Mucosa of descending colon (tissue), 3 donors: ENCODE measurements around the gene RPLP2. TPM values are rescaled to one million over a fixed set of nuclear protein-coding genes. Genes with fewer than 3 reads are reported as not detected.
A peak's percentile ranks its signal among the peaks of the same experiment; 100 is the strongest.

ENCODE experiments used
- ATAC-seq: fragments of 200-7000 bp; cut with Tn5 transposase; one replicate; pipeline ENCODE4 v1.9.1; 2020; ENCODE audit warnings: mild to moderate bottlenecking, moderate library complexity
- DNase-seq, 3 donors: peaks; one replicate each; pipeline ENCODE4 v3.0.0-alpha.2; 2020
- H3K36me3 ChIP-seq: fragments of 200-600 bp; one replicate; pipeline ENCODE4 v1.8.0; 2021; ENCODE audit warnings: low read depth, mild to moderate bottlenecking
- H3K4me1 ChIP-seq: fragments of 200-600 bp; one replicate; pipeline ENCODE4 v1.8.0; 2021; ENCODE audit warnings: low read depth, mild to moderate bottlenecking
- H3K4me3 ChIP-seq: fragments of 200-600 bp; one replicate; pipeline ENCODE4 v1.8.0; 2021; ENCODE audit warnings: mild to moderate bottlenecking
- H3K9me3 ChIP-seq: fragments of 200-600 bp; one replicate; pipeline ENCODE4 v1.8.0; 2021; ENCODE audit warnings: mild to moderate bottlenecking
- intact Hi-C, 2 donors: fragments of 100-400 bp; cut with DNase I in 1 of 2; cut with micrococcal nuclease in 1 of 2; formaldehyde crosslinking; loops; one replicate each; pipeline versions ENCODE4 v1.11.0 to v1.11.1; 2022; cut with DNase I, micrococcal nuclease
- total RNA-seq, 3 donors: library from RNA; stranded (reverse); fragmentation: NEBNext Ultra II Directional in 2 of 3; extraction: Animal tissue kit (Norgen Biotek cat#: 25700) in 2 of 3; gene quantifications; one replicate each; pipeline versions ENCODE4 v1.2.1 to v1.2.4, GENCODE V29; 2021 to 2023
- TF ChIP-seq, protein P1 (sequence below): fragments of 200-600 bp; IDR thresholded peaks from one replicate; pipeline ENCODE4 v1.8.0; 2022; ENCODE audit warnings: antibody characterized with exemption, mild to moderate bottlenecking
- donor health status: DM: no; HTN: no; CAD: no; lungs with moderate emphysema.
- donor health status: DM: no; HTN: no; CAD: no.
- donor health status: DM: no; HTN: yes; CAD: no.

RPLP2 gene
- total RNA-seq, 3 donors from 2014 or later: 1,532 to 1,798 (median 1,652) TPM

DNA sequence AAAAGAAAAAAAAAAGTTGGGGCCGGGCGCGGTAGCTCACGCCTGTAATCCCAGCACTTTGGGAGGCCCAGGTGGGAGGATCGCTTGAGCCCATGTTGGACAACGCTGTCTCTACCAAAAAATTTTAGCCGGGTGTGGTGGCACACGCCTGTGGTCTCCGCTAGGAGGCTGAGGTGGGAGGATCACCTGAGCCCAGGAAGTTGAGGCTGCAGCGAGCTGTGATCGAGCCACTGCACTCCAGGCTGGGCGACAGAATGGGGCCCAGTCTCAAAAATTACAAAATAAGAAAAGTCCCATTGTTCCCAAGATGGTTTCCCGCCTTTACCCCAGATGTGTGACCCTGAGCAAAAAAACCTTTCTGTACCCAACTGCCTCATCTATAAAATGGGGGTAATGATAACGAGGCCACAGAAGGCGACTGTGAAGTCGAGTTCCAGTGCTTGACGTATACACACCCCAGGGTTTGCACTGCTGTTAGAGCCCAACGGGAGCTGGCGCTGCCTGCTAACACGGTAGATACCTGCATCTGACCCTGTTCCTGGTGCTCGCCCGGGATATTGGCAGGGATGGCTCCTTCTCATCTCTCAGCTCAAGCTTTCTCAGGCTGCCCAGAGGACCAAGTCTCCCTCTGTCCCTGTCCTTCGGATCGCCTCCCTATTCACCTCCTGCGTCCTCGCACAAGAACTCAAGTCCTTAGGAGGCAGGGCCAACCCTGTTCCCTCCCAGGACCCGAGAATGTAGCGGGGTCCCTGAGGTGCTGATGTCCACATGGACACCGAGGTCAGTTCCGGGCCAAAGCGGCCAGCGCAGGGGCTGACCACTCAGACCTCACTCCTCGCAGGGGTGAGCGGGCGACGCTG, 1.1 kb upstream of the RPLP2 start:
- ATAC-seq: peak; percentile 1
- peak in 1 of 3 donors; percentile 53 for DNase-seq
- TF ChIP-seq, protein P1, sequence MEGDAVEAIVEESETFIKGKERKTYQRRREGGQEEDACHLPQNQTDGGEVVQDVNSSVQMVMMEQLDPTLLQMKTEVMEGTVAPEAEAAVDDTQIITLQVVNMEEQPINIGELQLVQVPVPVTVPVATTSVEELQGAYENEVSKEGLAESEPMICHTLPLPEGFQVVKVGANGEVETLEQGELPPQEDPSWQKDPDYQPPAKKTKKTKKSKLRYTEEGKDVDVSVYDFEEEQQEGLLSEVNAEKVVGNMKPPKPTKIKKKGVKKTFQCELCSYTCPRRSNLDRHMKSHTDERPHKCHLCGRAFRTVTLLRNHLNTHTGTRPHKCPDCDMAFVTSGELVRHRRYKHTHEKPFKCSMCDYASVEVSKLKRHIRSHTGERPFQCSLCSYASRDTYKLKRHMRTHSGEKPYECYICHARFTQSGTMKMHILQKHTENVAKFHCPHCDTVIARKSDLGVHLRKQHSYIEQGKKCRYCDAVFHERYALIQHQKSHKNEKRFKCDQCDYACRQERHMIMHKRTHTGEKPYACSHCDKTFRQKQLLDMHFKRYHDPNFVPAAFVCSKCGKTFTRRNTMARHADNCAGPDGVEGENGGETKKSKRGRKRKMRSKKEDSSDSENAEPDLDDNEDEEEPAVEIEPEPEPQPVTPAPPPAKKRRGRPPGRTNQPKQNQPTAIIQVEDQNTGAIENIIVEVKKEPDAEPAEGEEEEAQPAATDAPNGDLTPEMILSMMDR: no peak
- intact Hi-C loops: no loop called here
- no peaks in the 10 kb centered on the region for H3K36me3 ChIP-seq
- H3K4me1 ChIP-seq: peaks cover 40% of the 10 kb centered on the region
- H3K9me3 ChIP-seq: no peaks in the 10 kb centered on the region
- H3K4me3 ChIP-seq: peak overlapping the region; percentile 78

DNA sequence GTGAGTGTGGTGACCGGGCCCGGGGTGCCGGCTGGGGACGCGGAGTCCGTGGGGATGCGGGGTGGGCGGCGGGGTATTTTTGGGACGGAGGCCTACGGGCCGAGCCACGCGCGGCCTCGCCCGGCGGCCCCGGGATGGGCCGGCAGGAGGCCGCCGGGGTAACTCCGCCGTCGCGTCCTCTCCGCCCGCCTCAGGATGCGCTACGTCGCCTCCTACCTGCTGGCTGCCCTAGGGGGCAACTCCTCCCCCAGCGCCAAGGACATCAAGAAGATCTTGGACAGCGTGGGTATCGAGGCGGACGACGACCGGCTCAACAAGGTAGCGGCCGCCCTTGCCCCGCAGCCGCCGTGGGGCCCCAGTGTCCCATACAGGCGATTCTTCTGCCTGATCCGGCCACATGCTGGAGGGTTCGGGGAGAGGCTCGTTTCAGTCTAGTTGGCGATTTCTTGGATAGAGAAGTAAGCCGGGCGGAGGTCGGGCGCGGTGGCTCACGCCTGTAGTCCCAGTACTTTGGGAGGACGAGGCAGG, 337 bp downstream of the RPLP2 start:
- H3K36me3 ChIP-seq: no peaks in the 10 kb centered on the region
- H3K9me3 ChIP-seq: no peaks in the 10 kb centered on the region
- TF ChIP-seq, protein P1: no peak
- ATAC-seq: peak; percentile 18
- H3K4me3 ChIP-seq: peak overlapping the region; percentile 78
- peak in 2 of 3 donors; percentile 43 to 72 for DNase-seq
- intact Hi-C loops: no loop called here
- H3K4me1 ChIP-seq: peaks cover 28% of the 10 kb centered on the region

- intact Hi-C loops: no loop called here
- Histone ChIP-seq H3K4me3 (no peak overlapping the region), H3K9me3 (no peaks in the 10 kb centered on the region), H3K4me1 (peaks cover 28% of the 10 kb centered on the region), H3K36me3 (no peaks in the 10 kb centered on the region)
- DNase-seq (peak in 1 of 3 donors; percentile 40), ATAC-seq (no peak)
- TF ChIP-seq, protein P1: no peak
Observed at GRCh38 chr11:811446-812245, 1.9 kb downstream of the RPLP2 start.

- TF ChIP-seq, protein P1: no peak
- peaks cover 28% of the 10 kb centered on the region for H3K4me1 ChIP-seq
- H3K9me3 ChIP-seq: no peaks in the 10 kb centered on the region
- H3K36me3 ChIP-seq: no peaks in the 10 kb centered on the region
- no peak for DNase-seq
- ATAC-seq: no peak
- intact Hi-C loops: no loop called here
- no peak overlapping the region for H3K4me3 ChIP-seq
Observed at GRCh38 chr11:812390-812789, 2.6 kb downstream of the RPLP2 start.

GRCh38 chr11:813072-813455, 3.3 kb downstream of the RPLP2 start:
- intact Hi-C loops: no loop called here
- DNase-seq: no peak
- H3K9me3 ChIP-seq: no peaks in the 10 kb centered on the region
- peaks cover 21% of the 10 kb centered on the region for H3K4me1 ChIP-seq
- no peak for ATAC-seq
- TF ChIP-seq, protein P1: no peak
- no peak overlapping the region for H3K4me3 ChIP-seq
- H3K36me3 ChIP-seq: no peaks in the 10 kb centered on the region
